Renal cortex interstitium (tissue), 11 donors: ENCODE measurements around the gene MAN1B1. TPM values are rescaled to one million over a fixed set of nuclear protein-coding genes. Genes with fewer than 3 reads are reported as not detected.

Experiments
- DNase-seq, 11 donors: peaks; one replicate each; pipeline ENCODE4 v3.0.0-alpha.2; 2013; ENCODE audit warnings: low read depth in 9 of 11, low spot score in 4 of 11; ENCODE audit errors: extremely low read depth in 1 of 11
- polyA plus RNA-seq, 3 donors: library from polyadenylated mRNA; unstranded; fragments of 120-200 nt; gene quantifications; one replicate each; pipeline ENCODE4 v1.2.1, GENCODE V29; 2013; ENCODE audit not compliant: insufficient read length in 3 of 3

Gene MAN1B1
- polyA plus RNA-seq, 3 donors, result 46.1 to 62.1 (median 55.3) TPM

- no peak for DNase-seq
Measured at GRCh38 chr9:137063311-137064026, 23.3 kb upstream of the MAN1B1 start.

- DNase-seq, result no peak
Measured at GRCh38 chr9:137064027-137064879, 22.5 kb upstream of the MAN1B1 start.

- no peak for DNase-seq
Measured at GRCh38 chr9:137064880-137065164, 22.0 kb upstream of the MAN1B1 start.

- DNase-seq, result no peak
Measured at GRCh38 chr9:137065336-137065967, 21.3 kb upstream of the MAN1B1 start.

- DNase-seq, result no peak
Measured at GRCh38 chr9:137066096-137066861, 20.5 kb upstream of the MAN1B1 start.

- no peak for DNase-seq
Measured at GRCh38 chr9:137067860-137068538, 18.8 kb upstream of the MAN1B1 start.

- no peak for DNase-seq
Measured at GRCh38 chr9:137068539-137069507, 18.0 kb upstream of the MAN1B1 start.

- no peak for DNase-seq
Measured at GRCh38 chr9:137069508-137070091, 17.2 kb upstream of the MAN1B1 start.

- DNase-seq, result peak in 8 of 11 donors; percentile 71 to 86 (median 76)
Measured at GRCh38 chr9:137070201-137070905, 16.4 kb upstream of the MAN1B1 start, which contains the start of gene SAPCD2. Gene SAPCD2 (minus strand): TSS chr9:137070557. CDS start chr9:137070460, 97 bp downstream.

- no peak for DNase-seq
Measured at GRCh38 chr9:137070906-137071275, 15.9 kb upstream of the MAN1B1 start.

- DNase-seq, result no peak
Measured at GRCh38 chr9:137071282-137071681, 15.5 kb upstream of the MAN1B1 start.

GRCh38 chr9:137073992-137074399 is 12.8 kb upstream of the MAN1B1 start:
- DNase-seq, result no peak

- DNase-seq, result no peak
Measured at GRCh38 chr9:137074657-137075274, 12.0 kb upstream of the MAN1B1 start.

GRCh38 chr9:137075275-137075775 is 11.5 kb upstream of the MAN1B1 start:
- no peak for DNase-seq

GRCh38 chr9:137076636-137077009 is 10.2 kb upstream of the MAN1B1 start:
- no peak for DNase-seq
